HepG2 (cell line): ENCODE data around the gene BAHCC1. TPM values are rescaled to one million over a fixed set of nuclear protein-coding genes. Genes with fewer than 3 reads are reported as not detected.

ENCODE experiments used
- AGO2 ChIP-seq: fragments of 200-400 bp; formaldehyde crosslinking; optimal IDR thresholded peaks from 2 replicates; pipeline ENCODE3; 2017; ENCODE audit warnings: mild to moderate bottlenecking, low read depth, low read length, moderate library complexity
- AKAP8 ChIP-seq: sonication (generic); formaldehyde crosslinking; IDR thresholded peaks from 2 replicates; pipeline ENCODE4 v1.5.1; 2020; ENCODE audit warnings: mild to moderate bottlenecking, missing genetic modification reagents
- ATF4 ChIP-seq, 2 experiments: fragments of 450-650 bp in 1 of 2; sonication (generic) in 1 of 2; formaldehyde crosslinking; IDR thresholded peaks; 2 replicates each; pipeline versions ENCODE4 v1.5.0 to v1.8.0; 2020 to 2022; ENCODE audit warnings: mild to moderate bottlenecking in 1 of 2, missing genetic modification reagents in 1 of 2
- ATF7-NPFF ChIP-seq: sonication (generic); formaldehyde crosslinking; IDR thresholded peaks from 2 replicates; pipeline ENCODE4 v1.8.1; 2023; ENCODE audit warnings: mild to moderate bottlenecking, low read depth, missing genetic modification reagents, moderate library complexity
- CCDC6 ChIP-seq: sonication (generic); formaldehyde crosslinking; IDR thresholded peaks from 2 replicates; pipeline ENCODE4 v1.8.1; 2022; ENCODE audit warnings: mild to moderate bottlenecking, missing genetic modification reagents, moderate library complexity
- CREBL2 ChIP-seq: sonication (generic); formaldehyde crosslinking; IDR thresholded peaks from 2 replicates; pipeline ENCODE4 v1.8.1; 2023; ENCODE audit warnings: missing genetic modification reagents, mild to moderate bottlenecking, borderline replicate concordance
- FLYWCH1 ChIP-seq: sonication (generic); formaldehyde crosslinking; IDR thresholded peaks from 2 replicates; pipeline ENCODE4 v1.8.1; 2023; ENCODE audit warnings: mild to moderate bottlenecking, missing genetic modification reagents
- GLMP ChIP-seq: sonication (generic); formaldehyde crosslinking; IDR thresholded peaks from 2 replicates; pipeline ENCODE4 v1.9.0; 2021; ENCODE audit warnings: missing genetic modification reagents, mild to moderate bottlenecking, borderline replicate concordance
- HHEX ChIP-seq: IDR thresholded peaks from 2 replicates; pipeline ENCODE4 v1.6.1; 2016; ENCODE audit warnings: control low read depth
- IKZF1 ChIP-seq: fragments of 450-650 bp; IDR thresholded peaks from 2 replicates; pipeline ENCODE4 v1.7.1; 2016
- KLF13 ChIP-seq: sonication (generic); formaldehyde crosslinking; IDR thresholded peaks from 2 replicates; pipeline ENCODE4 v1.4.0; 2020; ENCODE audit warnings: mild to moderate bottlenecking, missing genetic modification reagents
- LBX2 ChIP-seq: sonication (generic); formaldehyde crosslinking; IDR thresholded peaks from 2 replicates; pipeline ENCODE4 v1.5.0; 2020; ENCODE audit warnings: missing genetic modification reagents, mild to moderate bottlenecking, borderline replicate concordance
- SRSF1 ChIP-seq: fragments of 200-400 bp; formaldehyde crosslinking; optimal IDR thresholded peaks from 2 replicates; pipeline ENCODE3; 2017; ENCODE audit warnings: mild to moderate bottlenecking, low read depth, low read length, moderate library complexity
- TOE1 ChIP-seq: sonication (generic); formaldehyde crosslinking; IDR thresholded peaks from 2 replicates; pipeline ENCODE4 v1.4.0; 2020; ENCODE audit warnings: mild to moderate bottlenecking, missing genetic modification reagents
- ZNF407 ChIP-seq: sonication (generic); formaldehyde crosslinking; IDR thresholded peaks from one replicate; pipeline ENCODE4 v1.5.1; 2020; ENCODE audit warnings: mild to moderate bottlenecking, missing genetic modification reagents; ENCODE audit errors: not compliant biosample characterization
- ZNF746 ChIP-seq: sonication (generic); formaldehyde crosslinking; IDR thresholded peaks from 2 replicates; pipeline ENCODE4 v1.8.0; 2022; ENCODE audit warnings: mild to moderate bottlenecking, missing genetic modification reagents
- ZNF772 ChIP-seq: sonication (generic); formaldehyde crosslinking; IDR thresholded peaks from 2 replicates; pipeline ENCODE4 v1.5.0; 2020; ENCODE audit warnings: mild to moderate bottlenecking, missing genetic modification reagents
- polyA plus RNA-seq, 8 experiments: library from polyadenylated mRNA; depleted of rRNA in 3 of 8; stranded (reverse) in 7 of 8; unstranded in 1 of 8; fragments of >200 nt; fragmentation: Illumina TruSeq in 4 of 8; extraction: Trizol in 4 of 8; gene quantifications; 2 replicates each; pipeline versions ENCODE4 v1.2.1 to v1.2.3, GENCODE V29; 2011 to 2016; ENCODE audit warnings: low read depth in 4 of 8, missing spikeins in 1 of 8, mixed read lengths in 1 of 8; ENCODE audit not compliant: insufficient read depth in 1 of 8
- total RNA-seq, 5 experiments: library from RNA; depleted of rRNA; stranded (reverse); fragments of >200 nt; fragmentation: Illumina TruSeq; extraction: Trizol; gene quantifications; 2 replicates each; pipeline ENCODE4 v1.2.3, GENCODE V29; 2016; ENCODE audit warnings: low read depth in 1 of 5

The BAHCC1 gene
- total and polyA plus RNA-seq, 2 of the 13 experiments (the other 11 are each of a cell fraction or from before 2014, with no cell fraction given), result 1.4 to 1.7 TPM

GRCh38 chr17:81487487-81488275 is 92.4 kb downstream of the BAHCC1 start (continued):
- no peak for TF ChIP-seq ZNF746
- TF ChIP-seq HHEX (CRISPR knock-in tag), result no peak
- TF ChIP-seq TOE1 (CRISPR knock-in tag), result no peak
- peak; percentile 92 for TF ChIP-seq ZNF407 (CRISPR knock-in tag)
- TF ChIP-seq CREBL2 (CRISPR knock-in tag), result peak; percentile 71; the same call in 1 of the 2 replicates
- TF ChIP-seq ATF4 (CRISPR knock-in tag; IDR thresholded peaks at IDR 0.05), result no peak
- TF ChIP-seq LBX2 (CRISPR knock-in tag), result peak; percentile 63; the same call in 1 of the 2 replicates
- TF ChIP-seq ATF7-NPFF (CRISPR knock-in tag), result peak; percentile 84
- TF ChIP-seq AKAP8 (CRISPR knock-in tag), result no peak; the same call in 1 of the 2 replicates
- TF ChIP-seq IKZF1, result no peak
- TF ChIP-seq AGO2, result no peak
- TF ChIP-seq ZNF772, result peak; percentile 90
- no peak for TF ChIP-seq KLF13 (CRISPR knock-in tag)
- peak; percentile 81; the same call in 1 of the 2 replicates for TF ChIP-seq CCDC6 (CRISPR knock-in tag)
- TF ChIP-seq FLYWCH1, result no peak
- peak; percentile 68 for TF ChIP-seq SRSF1
- no peak for TF ChIP-seq GLMP (CRISPR knock-in tag)
